Heart left ventricle (tissue), 13 donors: Measurements from ENCODE around the gene MYEF2.

ENCODE experiments used
- CTCF ChIP-seq, 12 donors: fragments of 200-600 bp; sonication (generic) in 4 of 12; IDR thresholded peaks; one replicate each; pipeline versions ENCODE4 v1.5.0 to v1.8.0; 2018 to 2022; ENCODE audit warnings: antibody characterized with exemption in 12 of 12, mild to moderate bottlenecking in 5 of 12
- POLR2A ChIP-seq, 2 donors: fragments of 450-650 bp; IDR thresholded peaks; one replicate each; pipeline ENCODE4 v1.6.1; 2017; ENCODE audit warnings: antibody characterized with exemption in 2 of 2, mild to moderate bottlenecking in 2 of 2, moderate library complexity in 2 of 2
- donor health status: ischemic (EF 13 %, LVEDD 7.1; RV severe dilation, severe dysfunction).
- donor health status: DM: no; HTN: yes; CAD: no.
- donor health status: DM: no; HTN: no; CAD: no.
- donor health status: ischemic (EF 25% LVEDD 6.9; RV normal size, moderate dysfunction).
- donor health status: ischemic (EF 25% LVEDD 5.7; RV mildly dilated, moderate dysfunction).
- donor health status: ischemic (EF 35%, LVEDD 5.7; RV mildly dilated, moderate dysfunction).
- donor health status: nonischemic (EF 11% LVEDD 7.7; RV severe dilation, severe dysfunction).
- donor health status: DM: yes; HTN: yes; CAD: no.
- donor health status: PGD.
- donor health status: ischemic (EF 29% LVEDD 5.4; RV normal size, mild dysfunction).
- donor health status: nonischemic (EF 23%, LVEDD 6.1; RV moderate dilation, normal function).

- TF ChIP-seq CTCF (IDR thresholded peaks at IDR 0.05), result no peak
- no peak for TF ChIP-seq POLR2A (IDR thresholded peaks at IDR 0.05)
These were observed 81.7 kb downstream of the MYEF2 start for GRCh38 chr15:48096355-48096786.
